ENCODE data around the gene YPEL1. TPM values are rescaled to one million over a fixed set of nuclear protein-coding genes. Genes with fewer than 3 reads are reported as not detected.

The YPEL1 gene
- total and polyA plus RNA-seq, 2 donors (not counting 1 experiment from before 2014, with no cell fraction given), result 14.9 to 17.0 TPM

GRCh38 chr22:21687685-21688259 lies 47.8 kb downstream of the YPEL1 start:
- ChIA-PET CTCF (no interaction called here), POLR2A (interaction anchor here (1.2 kb wide), 1 partner anchor 10 kb away, joined by 5 read pairs; no protein-coding TSS in a partner anchor)
- no peak overlapping the region for H3K4me2 ChIP-seq (replicated peaks; ENCODE audit: low read depth, low read length, poor library complexity, severe bottlenecking)
- no peak for TF ChIP-seq CTCF (IDR thresholded peaks at IDR 0.05)
- TF ChIP-seq EZH2 (IDR thresholded peaks at IDR 0.05; ENCODE audit: borderline replicate concordance, insufficient read depth, low read depth, low read length, poor library complexity, severe bottlenecking), result no peak
- Mint-ChIP-seq H3K4me1 (peaks cover 13% of the 10 kb centered on the region), H3K9me3 (ENCODE audit: insufficient read depth) (no peaks in the 10 kb centered on the region), H3K27me3 (no peaks in the 10 kb centered on the region), H3K4me3 (no peak overlapping the region), H3K27ac (no peak overlapping the region)
- no peak for DNase-seq
- H3K4me1 ChIP-seq (ENCODE audit: control insufficient read depth in 2 of 2, insufficient read depth in 2 of 2, low read length in 2 of 2), result peaks cover 0 to 7% of the 10 kb centered on the region in 2 donors
- peaks cover 0 to 64% of the 10 kb centered on the region in 2 experiments for H3K36me3 ChIP-seq (replicated peaks in 1 of 2; ENCODE audit: control extremely low read depth in 1 of 2, control insufficient read depth in 1 of 2, extremely low read depth in 1 of 2, insufficient read depth in 2 of 2, low read length in 1 of 2)
- H3K27me3 ChIP-seq (replicated peaks in 1 of 4; ENCODE audit: control extremely low read depth in 1 of 4, control insufficient read depth in 3 of 4, insufficient read depth in 4 of 4, low read length in 3 of 4), result no peaks in the 10 kb centered on the region
- H3K9ac ChIP-seq (ENCODE audit: low read length), result no peak overlapping the region
- 100% methylated on average over 10 of the region's 11 CpGs for WGBS (ENCODE audit: insufficient coverage)
- no peak overlapping the region for H2AFZ ChIP-seq (ENCODE audit: insufficient read depth, low read depth, low read length, poor library complexity, severe bottlenecking)
- intact Hi-C loops (cut with micrococcal nuclease), result no loop called here
- no peaks in the 10 kb centered on the region for H3K9me3 ChIP-seq (ENCODE audit: control extremely low read depth in 1 of 3, control insufficient read depth in 2 of 3, insufficient read depth in 1 of 3, low read length in 2 of 3)
- no peak overlapping the region for H3K4me3 ChIP-seq (ENCODE audit: control extremely low read depth in 1 of 5, extremely low read depth in 1 of 5, insufficient read depth in 1 of 5, low read depth in 2 of 5, low read length in 4 of 5)
- no peaks in the 10 kb centered on the region for H3K79me2 ChIP-seq (ENCODE audit: control insufficient read depth, insufficient read depth, low read length)
- ATAC-seq (ENCODE audit: low read depth), result no peak
- peaks cover 5% of the 10 kb centered on the region for H4K20me1 ChIP-seq (ENCODE audit: control insufficient read depth, insufficient read depth, low read length, poor library complexity, severe bottlenecking)
- peak overlapping the region in 1 of 2 donors; percentile 43 for H3K27ac ChIP-seq (ENCODE audit: low read length in 2 of 2)

GRCh38 chr22:21686634-21687393 lies 48.8 kb downstream of the YPEL1 start:
- POLR2A ChIA-PET, result interaction anchor here (1.2 kb wide), 1 partner anchor 9 kb away, joined by 5 read pairs; no protein-coding TSS in a partner anchor
- no peak overlapping the region for H3K4me3 Mint-ChIP-seq
- ATAC-seq (ENCODE audit: low read depth) (no peak), DNase-seq (no peak)
- H3K9me3 Mint-ChIP-seq (ENCODE audit: insufficient read depth), result no peaks in the 10 kb centered on the region
- peaks cover 13% of the 10 kb centered on the region for H3K4me1 Mint-ChIP-seq
- Histone ChIP-seq H3K79me2 (ENCODE audit: control insufficient read depth, insufficient read depth, low read length) (no peaks in the 10 kb centered on the region), H3K4me1 (ENCODE audit: control insufficient read depth in 2 of 2, insufficient read depth in 2 of 2, low read length in 2 of 2) (peaks cover 0 to 7% of the 10 kb centered on the region in 2 donors), H3K4me2 (replicated peaks; ENCODE audit: low read depth, low read length, poor library complexity, severe bottlenecking) (no peak overlapping the region), H3K4me3 (ENCODE audit: control extremely low read depth in 1 of 5, extremely low read depth in 1 of 5, insufficient read depth in 1 of 5, low read depth in 2 of 5, low read length in 4 of 5) (no peak overlapping the region), H3K27ac (ENCODE audit: low read length in 2 of 2) (no peak overlapping the region), H3K36me3 (replicated peaks in 1 of 2; ENCODE audit: control extremely low read depth in 1 of 2, control insufficient read depth in 1 of 2, extremely low read depth in 1 of 2, insufficient read depth in 2 of 2, low read length in 1 of 2) (peaks cover 0 to 72% of the 10 kb centered on the region in 2 experiments), H4K20me1 (ENCODE audit: control insufficient read depth, insufficient read depth, low read length, poor library complexity, severe bottlenecking) (peaks cover 5% of the 10 kb centered on the region), H3K9ac (ENCODE audit: low read length) (no peak overlapping the region), H3K27me3 (replicated peaks in 1 of 4; ENCODE audit: control extremely low read depth in 1 of 4, control insufficient read depth in 3 of 4, insufficient read depth in 4 of 4, low read length in 3 of 4) (no peaks in the 10 kb centered on the region), H2AFZ (ENCODE audit: insufficient read depth, low read depth, low read length, poor library complexity, severe bottlenecking) (no peak overlapping the region), H3K9me3 (ENCODE audit: control extremely low read depth in 1 of 3, control insufficient read depth in 2 of 3, insufficient read depth in 1 of 3, low read length in 2 of 3) (no peaks in the 10 kb centered on the region)
- CTCF ChIA-PET, result no interaction called here
- H3K27ac Mint-ChIP-seq, result no peak overlapping the region
- TF ChIP-seq EZH2 (IDR thresholded peaks at IDR 0.05; ENCODE audit: borderline replicate concordance, insufficient read depth, low read depth, low read length, poor library complexity, severe bottlenecking) (no peak), CTCF (IDR thresholded peaks at IDR 0.05) (no peak)
- WGBS (ENCODE audit: insufficient coverage), result 98% methylated on average over 22 of the region's 23 CpGs
- no peaks in the 10 kb centered on the region for H3K27me3 Mint-ChIP-seq
- intact Hi-C loops (cut with micrococcal nuclease), result no loop called here

Measured in B cell (primary cell).